PC-9 (cell line): ENCODE data around the gene VPS13D.

Experiments
- EZH2 ChIP-seq: fragments of 200-600 bp; sonication (generic); IDR thresholded peaks from 2 replicates; pipeline ENCODE4 v1.8.0; 2017; ENCODE audit warnings: antibody characterized with exemption, low read depth
- TF ChIP-seq, protein P1 (sequence below): fragments of 200-600 bp; sonication (generic); conservative IDR thresholded peaks from 2 replicates; pipeline ENCODE4 v1.6.1; 2017; ENCODE audit warnings: mixed run types, antibody characterized with exemption, mild to moderate bottlenecking, moderate library complexity

DNA sequence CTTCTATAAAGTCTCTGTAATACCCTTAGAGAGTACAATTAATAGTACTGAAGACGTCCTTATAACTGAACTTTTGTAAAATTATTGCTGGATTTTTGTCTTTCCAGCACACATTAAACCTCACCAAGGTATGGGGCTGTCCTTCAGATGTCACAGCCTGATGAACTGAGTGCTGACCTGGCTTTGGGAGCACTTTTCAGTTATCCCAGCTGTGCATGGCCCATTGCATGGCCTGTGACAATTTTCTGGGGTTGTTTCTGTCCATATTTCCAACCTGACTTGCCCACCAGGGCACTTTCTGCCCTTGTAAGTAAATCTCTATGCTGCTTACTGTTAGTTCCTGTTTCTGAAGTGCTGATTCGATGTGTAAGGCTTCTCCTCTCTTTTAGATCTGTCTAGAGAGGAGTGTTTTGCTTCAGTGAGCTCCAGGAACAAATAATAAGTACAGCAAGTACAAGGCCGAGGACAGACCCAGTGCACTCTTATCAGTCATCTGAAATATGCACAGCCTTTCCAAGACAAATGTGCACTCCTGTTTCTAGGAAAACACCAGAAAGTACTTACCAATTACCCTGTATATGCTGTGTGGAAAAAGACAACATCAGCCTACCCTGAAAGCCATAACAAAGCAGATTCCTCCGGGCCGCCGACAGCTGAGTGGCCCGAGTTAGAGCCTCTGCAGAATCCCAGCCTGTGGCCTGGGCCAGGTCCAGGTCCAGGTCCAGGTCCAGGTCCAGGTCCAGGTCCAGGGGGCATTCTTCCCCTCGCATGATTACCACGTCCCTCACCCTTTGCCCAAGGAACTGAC lies 266.5 kb downstream of the VPS13D start:
- TF ChIP-seq, protein P1, sequence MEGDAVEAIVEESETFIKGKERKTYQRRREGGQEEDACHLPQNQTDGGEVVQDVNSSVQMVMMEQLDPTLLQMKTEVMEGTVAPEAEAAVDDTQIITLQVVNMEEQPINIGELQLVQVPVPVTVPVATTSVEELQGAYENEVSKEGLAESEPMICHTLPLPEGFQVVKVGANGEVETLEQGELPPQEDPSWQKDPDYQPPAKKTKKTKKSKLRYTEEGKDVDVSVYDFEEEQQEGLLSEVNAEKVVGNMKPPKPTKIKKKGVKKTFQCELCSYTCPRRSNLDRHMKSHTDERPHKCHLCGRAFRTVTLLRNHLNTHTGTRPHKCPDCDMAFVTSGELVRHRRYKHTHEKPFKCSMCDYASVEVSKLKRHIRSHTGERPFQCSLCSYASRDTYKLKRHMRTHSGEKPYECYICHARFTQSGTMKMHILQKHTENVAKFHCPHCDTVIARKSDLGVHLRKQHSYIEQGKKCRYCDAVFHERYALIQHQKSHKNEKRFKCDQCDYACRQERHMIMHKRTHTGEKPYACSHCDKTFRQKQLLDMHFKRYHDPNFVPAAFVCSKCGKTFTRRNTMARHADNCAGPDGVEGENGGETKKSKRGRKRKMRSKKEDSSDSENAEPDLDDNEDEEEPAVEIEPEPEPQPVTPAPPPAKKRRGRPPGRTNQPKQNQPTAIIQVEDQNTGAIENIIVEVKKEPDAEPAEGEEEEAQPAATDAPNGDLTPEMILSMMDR: no peak
- TF ChIP-seq EZH2: no peak
